ENCODE measurements around the gene CDC25B. TPM values are rescaled to one million over a fixed set of nuclear protein-coding genes. Genes with fewer than 3 reads are reported as not detected.
A peak's percentile ranks its signal among the peaks of the same experiment; 100 is the strongest.

CDC25B gene
- total RNA-seq (2022) (59.0 and 66.7 TPM in 2 replicates), Bru-seq, nascent RNA (percentile 62 among the genes with signal in this experiment), BruChase-seq, experiment 1, labeled RNA remaining after a 2-hour chase (percentile 69 among the genes with signal in this experiment), BruChase-seq, experiment 2, labeled RNA remaining after a 6-hour chase (percentile 82 among the genes with signal in this experiment)
- long read RNA-seq, transcript CDC25B-206 (16 exons, 1,960 nt): minor isoform, 15 of 75 reads
- long read RNA-seq, transcript CDC25B-201 (16 exons, 3,597 nt): major isoform, 19 of 75 reads
- long read RNA-seq, partial matches to known transcripts: 33 of 75 reads
- long read RNA-seq, other reads (novel, unspliced or antisense): 4 of 75 reads

DNA sequence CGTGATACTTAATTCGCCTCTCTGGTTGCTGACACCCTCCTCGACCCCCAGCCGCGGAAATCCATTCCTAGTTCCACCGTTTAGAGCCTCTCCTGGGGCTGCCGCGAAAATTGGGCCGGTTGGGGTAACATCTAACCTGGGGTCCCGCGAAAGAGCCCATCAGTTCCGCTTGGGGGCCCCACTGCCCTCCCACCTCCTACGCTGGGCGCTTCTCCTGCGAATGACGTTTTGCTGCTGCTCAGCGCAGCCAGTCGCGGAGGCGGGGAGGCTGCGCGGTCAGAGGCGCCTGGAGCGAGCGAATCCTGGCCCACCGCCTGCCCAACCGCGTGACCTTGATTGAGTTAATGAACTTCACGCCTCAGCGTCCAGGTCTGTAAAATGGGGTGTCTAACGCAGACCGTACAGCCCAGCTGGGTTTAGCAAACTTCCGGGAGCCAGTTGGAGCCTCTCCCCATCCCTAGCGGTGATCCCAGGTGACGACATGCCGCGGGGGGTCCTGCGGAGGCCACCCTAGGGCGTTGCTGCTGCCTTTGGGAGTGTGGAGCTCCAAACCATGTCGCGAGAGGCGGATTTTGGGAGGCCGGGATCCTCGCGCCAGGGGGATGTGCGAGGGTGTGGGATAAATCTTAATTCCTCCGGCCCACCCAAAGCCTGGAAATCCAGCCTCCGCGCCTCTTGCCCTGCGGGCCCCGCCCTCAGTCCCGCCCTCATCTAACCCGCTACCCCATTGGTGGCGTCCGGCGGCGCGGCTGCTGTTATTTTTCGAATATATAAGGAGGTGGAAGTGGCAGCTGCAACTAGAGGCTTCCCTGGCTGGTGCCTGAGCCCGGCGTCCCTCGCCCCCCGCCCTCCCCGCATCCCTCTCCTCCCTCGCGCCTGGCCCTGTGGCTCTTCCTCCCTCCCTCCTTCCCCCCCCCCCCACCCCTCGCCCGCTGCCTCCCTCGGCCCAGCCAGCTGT lies at the start of gene CDC25B:
CDC25B (plus strand) TSS at position 800 of the 958 bp plus-strand sequence. CDS start 222 bp downstream, outside the sequence.
- TF ChIP-seq, protein P1, sequence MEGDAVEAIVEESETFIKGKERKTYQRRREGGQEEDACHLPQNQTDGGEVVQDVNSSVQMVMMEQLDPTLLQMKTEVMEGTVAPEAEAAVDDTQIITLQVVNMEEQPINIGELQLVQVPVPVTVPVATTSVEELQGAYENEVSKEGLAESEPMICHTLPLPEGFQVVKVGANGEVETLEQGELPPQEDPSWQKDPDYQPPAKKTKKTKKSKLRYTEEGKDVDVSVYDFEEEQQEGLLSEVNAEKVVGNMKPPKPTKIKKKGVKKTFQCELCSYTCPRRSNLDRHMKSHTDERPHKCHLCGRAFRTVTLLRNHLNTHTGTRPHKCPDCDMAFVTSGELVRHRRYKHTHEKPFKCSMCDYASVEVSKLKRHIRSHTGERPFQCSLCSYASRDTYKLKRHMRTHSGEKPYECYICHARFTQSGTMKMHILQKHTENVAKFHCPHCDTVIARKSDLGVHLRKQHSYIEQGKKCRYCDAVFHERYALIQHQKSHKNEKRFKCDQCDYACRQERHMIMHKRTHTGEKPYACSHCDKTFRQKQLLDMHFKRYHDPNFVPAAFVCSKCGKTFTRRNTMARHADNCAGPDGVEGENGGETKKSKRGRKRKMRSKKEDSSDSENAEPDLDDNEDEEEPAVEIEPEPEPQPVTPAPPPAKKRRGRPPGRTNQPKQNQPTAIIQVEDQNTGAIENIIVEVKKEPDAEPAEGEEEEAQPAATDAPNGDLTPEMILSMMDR (IDR thresholded peaks at IDR 0.05; ENCODE audit: insufficient read depth in 1 of 2, low read depth in 1 of 2, low read length in 1 of 2, severe bottlenecking in 1 of 2, unreplicated experiment in 1 of 2): peak; percentile 49 to 68
- peak within 1 kb of the TSS; percentile 69 for H3K4me3 ChIP-seq (ENCODE audit: low read depth, low read length)
- BruUV-seq (replicated peaks): TSS peak; percentile 93
- H3K9me3 Mint-ChIP-seq (ENCODE audit: unreplicated experiment): no peaks in the 10 kb centered on the region
- POLR2A ChIA-PET: interaction anchor here (0.5 to 1.8 kb wide), 8 partner anchors 9 to 376 kb away, joined by 3 to 11 read pairs (median 4); partner anchors contain the start of genes ADISSP, AP5S1 and CENPB
- CTCF ChIA-PET: interaction anchor here (0.6 to 1.9 kb wide), 4 partner anchors 9 to 79 kb away, joined by 3 to 18 read pairs (median 4); partner anchors contain the start of genes AP5S1 and CENPB
- no peaks in the 10 kb centered on the region for H3K27me3 ChIP-seq (replicated peaks; ENCODE audit: control insufficient read depth, insufficient read depth, low read length)
- H3K9me3 ChIP-seq: no peaks in the 10 kb centered on the region
- peaks cover 13% of the 10 kb centered on the region for H3K36me3 Mint-ChIP-seq (ENCODE audit: insufficient read depth, unreplicated experiment)
- H3K27me3 Mint-ChIP-seq (ENCODE audit: insufficient read depth, unreplicated experiment): no peaks in the 10 kb centered on the region
- peaks cover 36% of the 10 kb centered on the region for H3K4me1 ChIP-seq
- peak; percentile 90 to 95 for DNase-seq
- peaks cover 6% of the 10 kb centered on the region for H3K36me3 ChIP-seq (ENCODE audit: control insufficient read depth, insufficient read depth, low read length)
- peak within 1 kb of the TSS; percentile 93 for H3K27ac Mint-ChIP-seq (ENCODE audit: unreplicated experiment)
- intact Hi-C loops (cut with micrococcal nuclease; ENCODE audit: unreplicated experiment): no loop called here
- H3K4me1 Mint-ChIP-seq (ENCODE audit: low read depth, unreplicated experiment): peaks cover 25% of the 10 kb centered on the region
- H3K4me3 Mint-ChIP-seq (ENCODE audit: unreplicated experiment): peak within 1 kb of the TSS; percentile 84

DNA sequence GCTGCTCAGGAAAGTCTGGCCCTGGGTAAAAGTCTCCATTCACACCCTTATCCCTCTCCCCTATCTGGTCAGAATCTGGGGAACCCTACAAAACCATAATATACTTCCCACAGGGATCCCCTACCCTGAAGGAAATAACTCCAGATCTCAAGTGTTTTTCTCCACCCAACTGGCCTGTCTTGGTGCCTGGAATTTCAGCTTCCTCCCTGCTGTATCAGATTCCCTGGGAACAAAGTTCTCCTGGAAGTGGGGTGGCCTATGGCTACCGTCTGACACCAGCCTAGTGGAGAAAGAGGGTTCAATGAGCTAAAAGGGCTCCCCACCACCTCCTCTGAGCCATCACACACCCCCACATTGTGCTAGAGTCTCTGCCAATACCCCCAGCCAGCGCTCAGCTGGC lies 48.6 kb upstream of the CDC25B start:
- no peaks in the 10 kb centered on the region for H3K27me3 ChIP-seq (replicated peaks; ENCODE audit: control insufficient read depth, insufficient read depth, low read length)
- H3K4me1 Mint-ChIP-seq (ENCODE audit: low read depth, unreplicated experiment): peaks cover 8% of the 10 kb centered on the region
- intact Hi-C loops (cut with micrococcal nuclease; ENCODE audit: unreplicated experiment): no loop called here
- no peaks in the 10 kb centered on the region for H3K9me3 ChIP-seq
- H3K27ac Mint-ChIP-seq (ENCODE audit: unreplicated experiment): no peak overlapping the region
- no peak overlapping the region for H3K4me3 ChIP-seq (ENCODE audit: low read depth, low read length)
- no peaks in the 10 kb centered on the region for H3K9me3 Mint-ChIP-seq (ENCODE audit: unreplicated experiment)
- no peaks in the 10 kb centered on the region for H3K4me1 ChIP-seq
- CTCF ChIA-PET: interaction anchor here (0.5 to 1.6 kb wide), 2 partner anchors 31 to 338 kb away, joined by 5 read pairs; no protein-coding TSS in a partner anchor
- TF ChIP-seq, protein P1 (IDR thresholded peaks at IDR 0.05; ENCODE audit: insufficient read depth in 1 of 2, low read depth in 1 of 2, low read length in 1 of 2, severe bottlenecking in 1 of 2, unreplicated experiment in 1 of 2): no peak
- POLR2A ChIA-PET: interaction anchor here (0.6 kb wide), 1 partner anchor 156 kb away, joined by 5 read pairs; no protein-coding TSS in a partner anchor
- no TSS peak for BruUV-seq (replicated peaks)
- peaks cover 15% of the 10 kb centered on the region for H3K36me3 Mint-ChIP-seq (ENCODE audit: insufficient read depth, unreplicated experiment)
- no peak for DNase-seq
- H3K4me3 Mint-ChIP-seq (ENCODE audit: unreplicated experiment): no peak overlapping the region
- no peaks in the 10 kb centered on the region for H3K27me3 Mint-ChIP-seq (ENCODE audit: insufficient read depth, unreplicated experiment)
- no peaks in the 10 kb centered on the region for H3K36me3 ChIP-seq (ENCODE audit: control insufficient read depth, insufficient read depth, low read length)

DNA sequence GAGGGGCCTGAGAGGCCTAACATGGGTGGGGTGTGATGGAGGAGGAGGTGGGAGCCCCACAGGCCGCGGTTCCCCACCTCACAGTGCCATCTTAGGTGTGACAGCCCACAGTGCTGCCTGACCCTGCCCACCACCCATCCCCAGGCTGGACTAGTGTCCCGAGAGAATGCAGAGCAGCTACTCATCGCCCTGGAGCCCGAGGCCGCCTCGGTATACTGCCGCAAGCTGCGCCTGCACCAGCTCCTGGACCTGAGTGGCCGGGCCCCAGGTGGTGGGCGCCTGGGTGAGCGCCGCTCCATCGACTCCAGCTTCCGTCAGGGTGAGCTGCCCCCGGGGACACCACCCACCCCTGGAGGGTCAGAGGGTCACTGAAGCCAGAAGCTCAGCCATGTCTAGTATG lies 48.0 kb upstream of the CDC25B start:
- Histone ChIP-seq H3K9me3 (no peaks in the 10 kb centered on the region), H3K4me1 (no peaks in the 10 kb centered on the region), H3K36me3 (ENCODE audit: control insufficient read depth, insufficient read depth, low read length) (no peaks in the 10 kb centered on the region), H3K4me3 (ENCODE audit: low read depth, low read length) (no peak overlapping the region), H3K27me3 (replicated peaks; ENCODE audit: control insufficient read depth, insufficient read depth, low read length) (no peaks in the 10 kb centered on the region)
- Mint-ChIP-seq H3K4me1 (ENCODE audit: low read depth, unreplicated experiment) (peaks cover 8% of the 10 kb centered on the region), H3K36me3 (ENCODE audit: insufficient read depth, unreplicated experiment) (peaks cover 19% of the 10 kb centered on the region), H3K9me3 (ENCODE audit: unreplicated experiment) (no peaks in the 10 kb centered on the region), H3K27me3 (ENCODE audit: insufficient read depth, unreplicated experiment) (no peaks in the 10 kb centered on the region), H3K27ac (ENCODE audit: unreplicated experiment) (no peak overlapping the region), H3K4me3 (ENCODE audit: unreplicated experiment) (no peak overlapping the region)
- BruUV-seq (replicated peaks): no TSS peak
- DNase-seq: no peak
- ChIA-PET CTCF (interaction anchor here (1.6 to 1.9 kb wide), 2 partner anchors 20 to 31 kb away, joined by 5 to 12 read pairs; partner anchors contain the start of gene ADISSP), POLR2A (interaction anchor here (0.6 kb wide), 1 partner anchor 155 kb away, joined by 5 read pairs; no protein-coding TSS in a partner anchor)
- TF ChIP-seq, protein P1 (IDR thresholded peaks at IDR 0.05; ENCODE audit: insufficient read depth in 1 of 2, low read depth in 1 of 2, low read length in 1 of 2, severe bottlenecking in 1 of 2, unreplicated experiment in 1 of 2): no peak
- intact Hi-C loops (cut with micrococcal nuclease; ENCODE audit: unreplicated experiment): no loop called here

All from Caco-2 (cell line).